Neuronal stem cell (in vitro differentiated cells): ENCODE measurements around the gene GRIN2B.

Source experiments
- DNase-seq: peaks from one replicate; pipeline ENCODE4 v3.0.0-alpha.2; 2013; ENCODE audit warnings: low spot score
- H2AFZ ChIP-seq: one replicate; pipeline ENCODE4 v1.6.1; 2013; ENCODE audit warnings: mild to moderate bottlenecking, low read length, inconsistent platforms
- H2AK5ac ChIP-seq: 2 replicates; pipeline ENCODE4 v1.6.1; 2013; ENCODE audit warnings: low read depth, mild to moderate bottlenecking, inconsistent platforms, low read length, moderate library complexity, mixed read lengths
- H2BK120ac ChIP-seq: 2 replicates; pipeline ENCODE4 v1.6.1; 2013; ENCODE audit warnings: low read depth, mild to moderate bottlenecking, inconsistent platforms, low read length, moderate library complexity, mixed read lengths
- H2BK12ac ChIP-seq: one replicate; pipeline ENCODE4 v1.6.1; 2013; ENCODE audit warnings: low read length, inconsistent platforms
- H2BK15ac ChIP-seq: 2 replicates; pipeline ENCODE4 v1.6.1; 2013; ENCODE audit warnings: mild to moderate bottlenecking, low read length, inconsistent platforms, mixed read lengths
- H2BK5ac ChIP-seq: one replicate; pipeline ENCODE4 v1.6.1; 2013; ENCODE audit warnings: inconsistent platforms, mild to moderate bottlenecking, low read length, moderate library complexity
- H3K14ac ChIP-seq: one replicate; pipeline ENCODE4 v1.6.1; 2013; ENCODE audit warnings: low read length, inconsistent platforms
- H3K18ac ChIP-seq: 2 replicates; pipeline ENCODE4 v1.6.1; 2013; ENCODE audit warnings: low read length, inconsistent platforms
- H3K23ac ChIP-seq: 2 replicates; pipeline ENCODE4 v1.6.1; 2013; ENCODE audit warnings: low read depth, mild to moderate bottlenecking, mixed read lengths, low read length, inconsistent platforms; ENCODE audit not compliant: poor library complexity
- H3K27ac ChIP-seq: replicated peaks from 3 replicates; pipeline ENCODE4 v1.5.1; 2013; ENCODE audit warnings: low read length, inconsistent platforms
- H3K27me3 ChIP-seq, 3 experiments: 2 replicates each; pipeline ENCODE4 v1.6.1; 2013; ENCODE audit warnings: low read length in 3 of 3, mild to moderate bottlenecking in 2 of 3, inconsistent platforms in 1 of 3, low read depth in 1 of 3, mixed read lengths in 1 of 3, moderate library complexity in 1 of 3; ENCODE audit not compliant: control insufficient read depth in 3 of 3, insufficient read depth in 3 of 3
- H3K36me3 ChIP-seq, 2 donors: replicated peaks in 1 of 2; 2 replicates each; pipeline ENCODE4 v1.6.1; 2013; ENCODE audit warnings: low read length in 2 of 2; ENCODE audit not compliant: control insufficient read depth in 2 of 2, insufficient read depth in 2 of 2
- H3K4ac ChIP-seq: 2 replicates; pipeline ENCODE4 v1.6.1; 2013; ENCODE audit warnings: inconsistent platforms, mild to moderate bottlenecking, low read length, moderate library complexity
- H3K4me1 ChIP-seq, 2 donors: 1 replicate in 1 of 2; 2 replicates in 1 of 2; pipeline ENCODE4 v1.6.1; 2013; ENCODE audit warnings: low read length in 2 of 2, low read depth in 1 of 2; ENCODE audit not compliant: control insufficient read depth in 2 of 2, insufficient read depth in 1 of 2
- H3K4me2 ChIP-seq: one replicate; pipeline ENCODE4 v1.6.1; 2013; ENCODE audit warnings: mild to moderate bottlenecking, low read length, inconsistent platforms; ENCODE audit not compliant: insufficient read depth, poor library complexity, severe bottlenecking
- H3K4me3 ChIP-seq, 2 donors: 2 replicates each; pipeline ENCODE4 v1.5.1; 2013; ENCODE audit warnings: low read length in 2 of 2, mild to moderate bottlenecking in 2 of 2, inconsistent platforms in 1 of 2, moderate library complexity in 1 of 2
- H3K79me1 ChIP-seq: one replicate; pipeline ENCODE4 v1.6.1; 2013; ENCODE audit warnings: low read depth, mild to moderate bottlenecking, inconsistent platforms, low read length, moderate library complexity
- H3K9ac ChIP-seq: one replicate; pipeline ENCODE4 v1.6.1; 2013; ENCODE audit warnings: mild to moderate bottlenecking, low read depth, low read length, inconsistent platforms; ENCODE audit not compliant: poor library complexity
- H3K9me3 ChIP-seq, 2 donors: replicated peaks in 1 of 2; 2 replicates each; pipeline versions ENCODE3 to v1.6.1; 2013; ENCODE audit warnings: low read length in 2 of 2, mild to moderate bottlenecking in 2 of 2, inconsistent platforms in 1 of 2, low read depth in 1 of 2, mixed read lengths in 1 of 2, moderate library complexity in 1 of 2; ENCODE audit not compliant: control insufficient read depth in 2 of 2, insufficient read depth in 1 of 2
- H4K8ac ChIP-seq: one replicate; pipeline ENCODE4 v1.6.1; 2013; ENCODE audit warnings: low read depth, mild to moderate bottlenecking, inconsistent platforms, low read length, moderate library complexity
- H4K91ac ChIP-seq: one replicate; pipeline ENCODE4 v1.6.1; 2013; ENCODE audit warnings: low read length, low read depth, mild to moderate bottlenecking, inconsistent platforms; ENCODE audit not compliant: poor library complexity
- WGBS, 2 donors: extraction: QIAGEN DNeasy Blood & Tissue Kit; methylation state at CpG; one replicate each; pipeline ENCODE4 v1.1.7; 2013; ENCODE audit warnings: missing lambda C conversion rate in 2 of 2, mixed read lengths in 1 of 2; ENCODE audit not compliant: insufficient read length in 2 of 2, insufficient replicate concordance in 1 of 2; ENCODE audit errors: extremely low coverage in 2 of 2; 5-methylcytosine and 5-hydroxymethylcytosine counted together

GRIN2B gene

GRCh38 chr12:13952096-13952495 is 29.3 kb downstream of the GRIN2B start:
- no peak overlapping the region for H2BK5ac ChIP-seq
- no peak overlapping the region for H3K14ac ChIP-seq
- H3K4me3 ChIP-seq = no peak overlapping the region
- H2BK12ac ChIP-seq = no peak overlapping the region
- no peaks in the 10 kb centered on the region for H3K79me1 ChIP-seq
- H3K27me3 ChIP-seq = no peaks in the 10 kb centered on the region
- H3K4me2 ChIP-seq = no peak overlapping the region
- no peak overlapping the region for H4K8ac ChIP-seq
- peaks cover 0 to 15% of the 10 kb centered on the region in 2 donors for H3K36me3 ChIP-seq
- H3K4ac ChIP-seq = no peak overlapping the region
- H2AFZ ChIP-seq = no peak overlapping the region
- peaks cover 6 to 14% of the 10 kb centered on the region in 2 donors for H3K4me1 ChIP-seq
- no peak overlapping the region for H4K91ac ChIP-seq
- no peak for DNase-seq
- no peak overlapping the region for H2BK120ac ChIP-seq
- H3K23ac ChIP-seq = no peak overlapping the region
- no peak overlapping the region for H3K9ac ChIP-seq
- no peak overlapping the region for H3K27ac ChIP-seq
- H3K18ac ChIP-seq = no peak overlapping the region
- H2AK5ac ChIP-seq = no peak overlapping the region
- WGBS, 2 donors = 100% methylated on average over 1 of the region's 7 CpGs
- peaks cover 0 to 2% of the 10 kb centered on the region in 2 donors for H3K9me3 ChIP-seq
- H2BK15ac ChIP-seq = no peak overlapping the region

- no peak overlapping the region for H2AK5ac ChIP-seq
- no peak overlapping the region for H3K14ac ChIP-seq
- H3K36me3 ChIP-seq = peaks cover 0 to 9% of the 10 kb centered on the region in 2 donors
- H3K79me1 ChIP-seq = no peaks in the 10 kb centered on the region
- no peak overlapping the region for H3K4me2 ChIP-seq
- H4K91ac ChIP-seq = no peak overlapping the region
- no peaks in the 10 kb centered on the region for H3K9me3 ChIP-seq
- H2BK15ac ChIP-seq = no peak overlapping the region
- H3K27ac ChIP-seq = no peak overlapping the region
- WGBS, 2 donors = no CpG with 5 or more reads among the region's 1 CpG
- no peak overlapping the region for H3K4ac ChIP-seq
- H3K9ac ChIP-seq = no peak overlapping the region
- H2AFZ ChIP-seq = no peak overlapping the region
- no peak overlapping the region for H2BK120ac ChIP-seq
- no peak overlapping the region for H3K23ac ChIP-seq
- DNase-seq = no peak
- H3K27me3 ChIP-seq = no peaks in the 10 kb centered on the region
- H3K18ac ChIP-seq = no peak overlapping the region
- H4K8ac ChIP-seq = no peak overlapping the region
- peaks cover 7 to 19% of the 10 kb centered on the region in 2 donors for H3K4me1 ChIP-seq
- no peak overlapping the region for H2BK12ac ChIP-seq
- H3K4me3 ChIP-seq = no peak overlapping the region
- no peak overlapping the region for H2BK5ac ChIP-seq
These were observed 30.9 kb downstream of the GRIN2B start for GRCh38 chr12:13950502-13950901.

- H3K4ac ChIP-seq = no peak overlapping the region
- no peaks in the 10 kb centered on the region for H3K27me3 ChIP-seq
- no peak overlapping the region for H2BK12ac ChIP-seq
- H3K4me3 ChIP-seq = no peak overlapping the region
- H3K14ac ChIP-seq = no peak overlapping the region
- H4K91ac ChIP-seq = no peak overlapping the region
- H3K18ac ChIP-seq = no peak overlapping the region
- peaks cover 8 to 19% of the 10 kb centered on the region in 2 donors for H3K4me1 ChIP-seq
- no peak for DNase-seq
- no peak overlapping the region for H3K4me2 ChIP-seq
- H3K27ac ChIP-seq = no peak overlapping the region
- no peak overlapping the region for H2BK15ac ChIP-seq
- H3K9me3 ChIP-seq = no peaks in the 10 kb centered on the region
- H2AK5ac ChIP-seq = no peak overlapping the region
- no peaks in the 10 kb centered on the region for H3K36me3 ChIP-seq
- no peak overlapping the region for H3K9ac ChIP-seq
- H3K23ac ChIP-seq = no peak overlapping the region
- no peak overlapping the region for H2AFZ ChIP-seq
- no peak overlapping the region for H4K8ac ChIP-seq
- no CpG with 5 or more reads among the region's 4 CpGs for WGBS, 2 donors
- no peaks in the 10 kb centered on the region for H3K79me1 ChIP-seq
- no peak overlapping the region for H2BK5ac ChIP-seq
- H2BK120ac ChIP-seq = no peak overlapping the region
These were observed 32.8 kb downstream of the GRIN2B start for GRCh38 chr12:13948621-13949020.

GRCh38 chr12:13947276-13947946 is 34.0 kb downstream of the GRIN2B start:
- no peak overlapping the region for H2BK12ac ChIP-seq
- no peak overlapping the region for H3K4me2 ChIP-seq
- H3K14ac ChIP-seq = no peak overlapping the region
- H3K27ac ChIP-seq = no peak overlapping the region
- H3K4me1 ChIP-seq = peaks cover 12 to 24% of the 10 kb centered on the region in 2 donors
- no peak overlapping the region for H2BK5ac ChIP-seq
- H3K9me3 ChIP-seq = no peaks in the 10 kb centered on the region
- no CpG with 5 or more reads among the region's 6 CpGs for WGBS, 2 donors
- no peaks in the 10 kb centered on the region for H3K36me3 ChIP-seq
- no peak overlapping the region for H2BK120ac ChIP-seq
- no peak overlapping the region for H3K4me3 ChIP-seq
- H2BK15ac ChIP-seq = no peak overlapping the region
- H3K27me3 ChIP-seq = no peaks in the 10 kb centered on the region
- no peak for DNase-seq
- H3K23ac ChIP-seq = no peak overlapping the region
- H3K79me1 ChIP-seq = no peaks in the 10 kb centered on the region
- H2AFZ ChIP-seq = peak overlapping the region; percentile 19
- no peak overlapping the region for H4K91ac ChIP-seq
- H4K8ac ChIP-seq = no peak overlapping the region
- no peak overlapping the region for H2AK5ac ChIP-seq
- H3K18ac ChIP-seq = no peak overlapping the region
- no peak overlapping the region for H3K9ac ChIP-seq
- no peak overlapping the region for H3K4ac ChIP-seq
